K562 (cell line): ENCODE results near the gene FAM120AOS. TPM values are rescaled to one million over a fixed set of nuclear protein-coding genes. Genes with fewer than 3 reads are reported as not detected.

Experiments
- CHD2 ChIP-seq: IDR thresholded peaks from 2 replicates; pipeline ENCODE4 v1.6.1; 2011; ENCODE audit warnings: low read depth, low read length
- EP400 ChIP-seq: fragments of 450-650 bp; IDR thresholded peaks from 2 replicates; pipeline ENCODE4 v1.6.1; 2017; ENCODE audit warnings: antibody characterized with exemption, mild to moderate bottlenecking, moderate library complexity
- FUS ChIP-seq: fragments of 200-400 bp; formaldehyde crosslinking; optimal IDR thresholded peaks from 2 replicates; pipeline ENCODE3; 2017; ENCODE audit warnings: low read depth, low read length
- GATA2 ChIP-seq: sonication (generic); formaldehyde crosslinking; IDR thresholded peaks from 2 replicates; pipeline ENCODE4 v1.4.0; 2020; ENCODE audit warnings: mild to moderate bottlenecking, missing genetic modification reagents
- HDGF ChIP-seq: fragments of 450-650 bp; IDR thresholded peaks from 2 replicates; pipeline ENCODE4 v1.6.1; 2016
- KLF16 ChIP-seq: IDR thresholded peaks from 2 replicates; pipeline ENCODE4 v1.6.1; 2016; ENCODE audit warnings: antibody characterized with exemption
- MECOM ChIP-seq: fragments of 250-450 bp; sonication (Bioruptor Pico); IDR thresholded peaks from 2 replicates; pipeline ENCODE4 v1.8.0; 2022; ENCODE audit warnings: inconsistent platforms
- MTA1 ChIP-seq: fragments of 450-650 bp; IDR thresholded peaks from 2 replicates; pipeline ENCODE4 v1.6.1; 2017; ENCODE audit warnings: borderline replicate concordance
- RBM25 ChIP-seq: fragments of 200-400 bp; formaldehyde crosslinking; IDR thresholded peaks from 2 replicates; pipeline ENCODE4 v1.6.1; 2018; ENCODE audit warnings: low read length, low read depth, moderate library complexity; ENCODE audit not compliant: severe bottlenecking
- SAFB ChIP-seq: fragments of 200-400 bp; formaldehyde crosslinking; IDR thresholded peaks from 2 replicates; pipeline ENCODE4 v1.6.1; 2017; ENCODE audit warnings: low read depth, low read length, borderline replicate concordance
- STAG1 ChIP-seq: sonication (generic); formaldehyde crosslinking; IDR thresholded peaks from 2 replicates; pipeline ENCODE4 v1.5.0; 2020; ENCODE audit warnings: missing genetic modification reagents, borderline replicate concordance
- SUPT5H ChIP-seq: fragments of 450-650 bp; IDR thresholded peaks from 2 replicates; pipeline ENCODE4 v1.6.1; 2016
- TCFL5 ChIP-seq: fragments of 250-450 bp; sonication (Bioruptor Pico); conservative IDR thresholded peaks from 2 replicates; pipeline ENCODE4 v1.6.1; 2021; ENCODE audit warnings: mild to moderate bottlenecking, moderate library complexity, matching md5 sums
- ZNF586 ChIP-seq: fragments of 450-650 bp; formaldehyde crosslinking; conservative IDR thresholded peaks from 2 replicates; pipeline ENCODE4 v1.4.0; 2020; ENCODE audit warnings: mild to moderate bottlenecking, moderate library complexity
- polyA plus RNA-seq, 8 experiments: library from polyadenylated mRNA; depleted of rRNA in 4 of 8; stranded (reverse) in 5 of 8; unstranded in 3 of 8; fragments of >200 nt; fragmentation: Nextera tagmentation in 2 of 8; fragmentation: Illumina TruSeq in 1 of 8; extraction: Ambion mirVana in 2 of 8; extraction: Trizol in 1 of 8; gene quantifications; 2 replicates each; pipeline versions ENCODE4 v1.2.1 to v1.2.3, GENCODE V29; 2011 to 2014; ENCODE audit warnings: inconsistent platforms in 1 of 8, missing spikeins in 1 of 8
- total RNA-seq, 7 experiments: library from RNA; depleted of rRNA in 6 of 7; stranded (reverse); fragments of >200 nt in 6 of 7; fragmentation: Illumina TruSeq in 2 of 7; extraction: Trizol in 2 of 7; gene quantifications; 2 replicates each; pipeline versions ENCODE4 v1.2.1 to v1.2.3, GENCODE V29; 2011 to 2021; ENCODE audit warnings: low replicate concordance in 1 of 7
- TF ChIP-seq, protein P1 (sequence below): fragments of 250-450 bp; sonication (Bioruptor Pico); IDR thresholded peaks from 2 replicates; pipeline ENCODE4 v1.5.0; 2021; ENCODE audit warnings: mild to moderate bottlenecking, moderate library complexity
- TF ChIP-seq, protein P2 (sequence below), 2 experiments: fragments of 200-800 bp in 1 of 2; sonication (Bioruptor generic) in 1 of 2; sonication (generic) in 1 of 2; formaldehyde crosslinking in 1 of 2; IDR thresholded peaks in 1 of 2; conservative IDR thresholded peaks in 1 of 2; 2 replicates each; pipeline versions ENCODE4 v1.5.0 to v1.6.1; 2016 to 2020; ENCODE audit warnings: missing compliant biosample characterization in 1 of 2, missing genetic modification characterization in 1 of 2, missing genetic modification reagents in 1 of 2
- TF ChIP-seq, protein P3 (sequence below): sonication (generic); IDR thresholded peaks from 2 replicates; pipeline ENCODE4 v1.6.1; 2016
- TF ChIP-seq, protein P4 (sequence below): fragments of 450-650 bp; IDR thresholded peaks from 2 replicates; pipeline ENCODE4 v1.6.1; 2016

FAM120AOS gene
- total and polyA plus RNA-seq, 9 of the 15 experiments (the other 6 are each of a cell fraction or from before 2014, with no cell fraction given), result 18.8 to 53.4 (median 41.4) TPM

DNA sequence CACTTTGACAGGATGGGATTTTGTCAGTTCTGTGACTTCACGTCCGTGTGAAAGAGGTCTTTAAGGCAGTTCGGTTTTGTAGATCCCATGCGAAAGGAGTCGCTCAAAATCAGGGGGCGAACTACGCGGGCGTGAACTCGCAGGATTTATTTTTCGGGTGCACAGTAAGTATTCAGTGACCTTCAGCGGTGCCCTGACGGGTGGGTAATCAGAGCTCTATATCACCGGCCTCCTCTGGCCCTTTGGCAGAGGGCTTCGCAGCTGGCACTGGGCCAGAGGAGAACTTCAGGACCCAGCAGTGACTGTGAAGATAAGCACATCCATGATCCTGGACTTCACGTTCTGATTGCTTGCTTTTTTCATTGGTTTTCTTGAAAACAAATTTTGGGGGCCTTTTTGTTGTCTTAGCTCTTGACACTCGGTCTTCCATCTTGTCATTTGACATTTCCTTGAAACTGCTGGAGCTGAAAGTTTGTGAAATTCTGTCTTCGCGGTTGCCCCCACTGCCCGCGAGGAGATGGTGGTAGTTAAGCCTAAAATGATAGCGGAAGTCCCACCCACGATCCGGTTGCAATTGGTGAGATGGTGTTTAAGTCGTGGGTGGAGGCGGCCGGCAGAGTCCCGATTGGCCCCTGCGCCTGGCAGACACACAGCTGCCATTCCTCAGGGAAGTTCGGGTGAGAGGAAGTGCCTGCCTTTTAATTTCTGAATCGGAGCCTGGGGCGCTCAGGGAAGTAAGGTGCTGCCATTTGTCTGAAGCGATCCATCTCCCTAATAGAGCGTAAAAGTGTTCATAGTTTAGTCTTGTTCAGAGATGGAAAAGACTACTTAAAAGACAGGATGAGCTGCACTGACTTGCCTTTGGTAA is at the start of gene FAM120AOS (continued):
- TF ChIP-seq, protein P1, sequence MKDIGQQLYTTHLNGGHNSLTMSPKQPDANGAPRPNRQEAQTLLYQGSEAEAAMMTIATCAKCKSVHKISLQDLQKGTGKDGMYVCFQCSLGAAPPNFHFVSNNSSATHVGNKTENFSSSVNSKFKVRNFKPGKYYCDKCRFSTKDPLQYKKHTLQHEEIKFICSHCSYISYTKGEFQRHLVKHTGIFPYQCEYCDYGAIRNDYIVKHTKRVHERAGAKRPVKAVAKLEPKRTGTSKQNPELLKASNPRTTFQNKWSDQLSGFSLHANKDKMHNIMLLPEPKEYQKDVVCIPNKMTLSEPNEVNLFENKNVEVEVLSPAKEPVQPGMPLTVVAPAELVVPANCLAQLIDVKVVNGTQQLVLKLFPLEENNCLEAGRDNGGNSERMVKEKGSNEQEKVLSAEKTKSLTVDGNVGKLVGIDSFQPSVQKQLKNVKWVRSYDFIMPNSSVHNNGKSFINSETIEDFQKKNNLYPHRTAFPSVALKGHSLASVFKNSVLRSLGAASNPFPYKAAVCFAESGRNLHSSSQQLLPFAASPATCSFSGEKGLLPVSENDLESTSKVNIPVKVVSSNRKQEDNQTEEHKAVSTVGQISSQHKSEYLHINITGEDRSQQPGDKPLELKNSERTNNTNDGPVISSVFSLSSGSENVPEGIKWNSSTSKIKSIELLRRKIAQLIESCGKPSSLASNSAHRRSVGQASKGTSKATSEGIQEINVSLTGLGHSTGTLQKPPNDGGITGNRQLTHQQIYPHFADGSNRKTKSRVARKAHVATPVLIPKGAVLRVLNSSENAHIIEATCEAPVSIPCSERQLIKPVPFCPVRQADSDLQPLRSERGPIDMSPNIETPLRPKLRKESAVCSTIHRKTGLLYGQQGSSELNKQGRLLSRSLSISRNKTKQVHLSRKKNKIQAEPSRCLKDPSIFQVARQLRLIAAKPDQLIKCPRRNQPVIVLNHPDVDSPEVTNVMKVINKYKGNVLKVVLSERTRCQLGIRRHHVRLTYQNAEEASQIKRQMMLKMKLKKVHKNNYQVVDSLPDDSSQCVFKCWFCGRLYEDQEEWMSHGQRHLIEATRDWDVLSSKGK (CRISPR knock-in tag), result no peak
- TF ChIP-seq, protein P2, sequence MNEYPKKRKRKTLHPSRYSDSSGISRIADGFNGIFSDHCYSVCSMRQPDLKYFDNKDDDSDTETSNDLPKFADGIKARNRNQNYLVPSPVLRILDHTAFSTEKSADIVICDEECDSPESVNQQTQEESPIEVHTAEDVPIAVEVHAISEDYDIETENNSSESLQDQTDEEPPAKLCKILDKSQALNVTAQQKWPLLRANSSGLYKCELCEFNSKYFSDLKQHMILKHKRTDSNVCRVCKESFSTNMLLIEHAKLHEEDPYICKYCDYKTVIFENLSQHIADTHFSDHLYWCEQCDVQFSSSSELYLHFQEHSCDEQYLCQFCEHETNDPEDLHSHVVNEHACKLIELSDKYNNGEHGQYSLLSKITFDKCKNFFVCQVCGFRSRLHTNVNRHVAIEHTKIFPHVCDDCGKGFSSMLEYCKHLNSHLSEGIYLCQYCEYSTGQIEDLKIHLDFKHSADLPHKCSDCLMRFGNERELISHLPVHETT (CRISPR knock-in tag; conservative IDR thresholded peaks at IDR 0.05 in 1 of 2, IDR thresholded peaks at IDR 0.05 in 1 of 2), result peak in 1 of 2 experiments; percentile 72; a peak in 2 of 4 replicates
- TF ChIP-seq TCFL5 (CRISPR knock-in tag) (peak; percentile 73; the same call in 1 of the 2 replicates), HDGF (no peak), GATA2 (CRISPR knock-in tag) (no peak), STAG1 (CRISPR knock-in tag) (no peak), KLF16 (no peak), SAFB (no peak), ZNF586 (CRISPR knock-in tag) (no peak), EP400 (peak; percentile 64), FUS (no peak), CHD2 (0 out of 2 replicates have a peak, but pooled peaks have one; percentile 34), SUPT5H (peak; percentile 59), MECOM (CRISPR knock-in tag) (0 out of 2 replicates have a peak, but pooled peaks have one; percentile 53), MTA1 (no peak), RBM25 (peak; percentile 68)
- TF ChIP-seq, protein P3, sequence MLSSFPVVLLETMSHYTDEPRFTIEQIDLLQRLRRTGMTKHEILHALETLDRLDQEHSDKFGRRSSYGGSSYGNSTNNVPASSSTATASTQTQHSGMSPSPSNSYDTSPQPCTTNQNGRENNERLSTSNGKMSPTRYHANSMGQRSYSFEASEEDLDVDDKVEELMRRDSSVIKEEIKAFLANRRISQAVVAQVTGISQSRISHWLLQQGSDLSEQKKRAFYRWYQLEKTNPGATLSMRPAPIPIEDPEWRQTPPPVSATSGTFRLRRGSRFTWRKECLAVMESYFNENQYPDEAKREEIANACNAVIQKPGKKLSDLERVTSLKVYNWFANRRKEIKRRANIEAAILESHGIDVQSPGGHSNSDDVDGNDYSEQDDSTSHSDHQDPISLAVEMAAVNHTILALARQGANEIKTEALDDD, result peak; percentile 87
- TF ChIP-seq, protein P4, sequence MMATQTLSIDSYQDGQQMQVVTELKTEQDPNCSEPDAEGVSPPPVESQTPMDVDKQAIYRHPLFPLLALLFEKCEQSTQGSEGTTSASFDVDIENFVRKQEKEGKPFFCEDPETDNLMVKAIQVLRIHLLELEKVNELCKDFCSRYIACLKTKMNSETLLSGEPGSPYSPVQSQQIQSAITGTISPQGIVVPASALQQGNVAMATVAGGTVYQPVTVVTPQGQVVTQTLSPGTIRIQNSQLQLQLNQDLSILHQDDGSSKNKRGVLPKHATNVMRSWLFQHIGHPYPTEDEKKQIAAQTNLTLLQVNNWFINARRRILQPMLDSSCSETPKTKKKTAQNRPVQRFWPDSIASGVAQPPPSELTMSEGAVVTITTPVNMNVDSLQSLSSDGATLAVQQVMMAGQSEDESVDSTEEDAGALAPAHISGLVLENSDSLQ, result peak; percentile 98
